Neural progenitor cell (in vitro differentiated cells): ENCODE measurements around the gene ORC4. TPM values are rescaled to one million over a fixed set of nuclear protein-coding genes. Genes with fewer than 3 reads are reported as not detected.

Experiments
- DNase-seq: peaks from one replicate; pipeline ENCODE4 v3.0.0-alpha.2; 2016; ENCODE audit warnings: low spot score
- H2AFZ ChIP-seq: fragments of 200-600 bp; sonication (generic); replicated peaks from 2 replicates; pipeline ENCODE4 v1.6.1; 2016; ENCODE audit warnings: antibody characterized with exemption
- H3F3A ChIP-seq: fragments of 200-600 bp; sonication (generic); 2 replicates; pipeline ENCODE4 v1.6.1; 2016; ENCODE audit warnings: antibody characterized with exemption, low read depth
- H3K27ac ChIP-seq: fragments of 200-600 bp; sonication (generic); 2 replicates; pipeline ENCODE4 v1.5.1; 2016; ENCODE audit warnings: mild to moderate bottlenecking
- H3K27me3 ChIP-seq: fragments of 200-600 bp; sonication (generic); 2 replicates; pipeline ENCODE4 v1.6.1; 2016; ENCODE audit warnings: mild to moderate bottlenecking, moderate library complexity
- H3K36me3 ChIP-seq: fragments of 200-600 bp; sonication (generic); 2 replicates; pipeline ENCODE4 v1.5.1; 2016
- H3K4me1 ChIP-seq: fragments of 200-600 bp; sonication (generic); 2 replicates; pipeline ENCODE4 v1.6.1; 2016; ENCODE audit warnings: mixed run types
- H3K4me2 ChIP-seq: fragments of 200-600 bp; sonication (generic); 2 replicates; pipeline ENCODE4 v1.6.1; 2016
- H3K4me3 ChIP-seq: fragments of 200-600 bp; sonication (generic); 2 replicates; pipeline ENCODE4 v1.5.1; 2016
- H3K79me2 ChIP-seq: fragments of 200-600 bp; sonication (generic); 2 replicates; pipeline ENCODE4 v1.6.1; 2016; ENCODE audit warnings: low read depth
- H3K9ac ChIP-seq: fragments of 200-600 bp; sonication (generic); 2 replicates; pipeline ENCODE4 v1.6.1; 2016
- H3K9me3 ChIP-seq: fragments of 200-600 bp; sonication (generic); 2 replicates; pipeline ENCODE4 v1.5.1; 2016; ENCODE audit warnings: low read depth
- H4K20me1 ChIP-seq: fragments of 200-600 bp; sonication (generic); 2 replicates; pipeline ENCODE4 v1.6.1; 2016; ENCODE audit warnings: low read depth
- H3K27ac Mint-ChIP-seq: 3 replicates; pipeline ENCODE4 v1.8.0; 2021; ENCODE audit warnings: mixed read lengths
- H3K27me3 Mint-ChIP-seq: 2 replicates; pipeline ENCODE4 v1.8.0; 2022; ENCODE audit warnings: low read depth, mild to moderate bottlenecking, inconsistent platforms, moderate library complexity, mixed read lengths; ENCODE audit not compliant: insufficient read depth
- H3K36me3 Mint-ChIP-seq: 3 replicates; pipeline ENCODE4 v1.8.0; 2021; ENCODE audit warnings: mixed read lengths
- H3K4me1 Mint-ChIP-seq: 3 replicates; pipeline ENCODE4 v1.8.0; 2021; ENCODE audit warnings: mixed read lengths
- H3K4me3 Mint-ChIP-seq: 3 replicates; pipeline ENCODE4 v1.8.0; 2021; ENCODE audit warnings: mild to moderate bottlenecking, moderate library complexity, mixed read lengths
- H3K9me3 Mint-ChIP-seq: 3 replicates; pipeline ENCODE4 v1.8.0; 2020; ENCODE audit warnings: mixed read lengths
- CTCF ChIP-seq: fragments of 200-600 bp; sonication (generic); IDR thresholded peaks from 2 replicates; pipeline ENCODE4 v1.5.1; 2017; ENCODE audit warnings: antibody characterized with exemption, mild to moderate bottlenecking
- EZH2 ChIP-seq: fragments of 200-600 bp; sonication (generic); IDR thresholded peaks from 2 replicates; pipeline ENCODE4 v1.6.1; 2017; ENCODE audit warnings: antibody characterized with exemption, mild to moderate bottlenecking, moderate library complexity
- EZH2phosphoT487 ChIP-seq: fragments of 200-600 bp; sonication (generic); IDR thresholded peaks from 2 replicates; pipeline ENCODE4 v1.6.1; 2017; ENCODE audit warnings: antibody characterized with exemption
- total RNA-seq: library from RNA; depleted of rRNA; stranded (reverse); fragments of >200 nt; gene quantifications from 2 replicates; pipeline ENCODE4 v1.2.3, GENCODE V29; 2015; ENCODE audit warnings: low replicate concordance

The ORC4 gene
- total RNA-seq, 1 donor from 2014 or later = 314 TPM

DNA sequence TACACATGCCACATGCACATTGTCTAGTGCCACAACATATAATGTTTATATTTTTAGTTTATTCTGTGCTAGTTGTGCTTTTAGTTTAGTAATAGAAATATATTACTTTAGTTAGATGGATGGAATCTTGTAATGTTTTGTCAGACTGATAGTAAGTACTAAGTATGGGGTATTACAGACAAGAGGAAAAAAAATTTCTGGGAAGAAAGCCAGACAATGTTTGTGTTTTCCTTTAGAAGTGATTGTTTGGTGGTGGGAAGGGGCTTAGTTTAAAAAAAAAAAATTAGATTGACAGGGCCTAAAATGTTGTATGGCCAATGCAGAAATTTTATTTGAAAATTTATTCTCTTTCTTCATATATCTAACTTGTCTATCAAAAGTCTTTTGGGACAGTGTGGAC, 137.9 kb downstream of the ORC4 start:
- H3K4me1 Mint-ChIP-seq = no peaks in the 10 kb centered on the region
- no peak for DNase-seq
- peaks cover 98% of the 10 kb centered on the region for H3K79me2 ChIP-seq
- TF ChIP-seq EZH2phosphoT487 = no peak
- no peak for TF ChIP-seq EZH2
- TF ChIP-seq CTCF = no peak
- H3K27me3 Mint-ChIP-seq = no peaks in the 10 kb centered on the region
- no peak overlapping the region for H3K4me3 ChIP-seq
- H3K4me1 ChIP-seq = peaks cover 12% of the 10 kb centered on the region
- no peak overlapping the region for H3K27ac ChIP-seq
- no peak overlapping the region for H3K27ac Mint-ChIP-seq
- no peaks in the 10 kb centered on the region for H3K9me3 Mint-ChIP-seq
- H3F3A ChIP-seq = peaks cover 5% of the 10 kb centered on the region
- H3K27me3 ChIP-seq = no peaks in the 10 kb centered on the region
- no peak overlapping the region for H3K4me2 ChIP-seq
- no peak overlapping the region for H3K4me3 Mint-ChIP-seq
- no peaks in the 10 kb centered on the region for H3K9me3 ChIP-seq
- no peaks in the 10 kb centered on the region for H3K36me3 ChIP-seq
- no peaks in the 10 kb centered on the region for H4K20me1 ChIP-seq
- H3K9ac ChIP-seq = no peak overlapping the region
- H2AFZ ChIP-seq = no peak overlapping the region
- H3K36me3 Mint-ChIP-seq = no peaks in the 10 kb centered on the region

Other genes with a start within 250 kb of the ORC4 start
- gene ACVR2A, start 175.7 kb downstream of the ORC4 start, total RNA-seq = 13.3 and 22.7 TPM in 2 replicates
- gene MBD5, start 354 bp upstream of the ORC4 start, total RNA-seq = 32.0 and 38.8 TPM in 2 replicates